ENCODE measurements around the gene DTD2. TPM values are rescaled to one million over a fixed set of nuclear protein-coding genes. Genes with fewer than 3 reads are reported as not detected.

Gene DTD2
- total and polyA plus RNA-seq, 2 donors (not counting 1 experiment from before 2014, with no cell fraction given), result 11.9 to 14.1 TPM

GRCh38 chr14:31484754-31485153 lies 27.4 kb upstream of the DTD2 start:
- Mint-ChIP-seq H3K27ac (no peak overlapping the region), H3K4me3 (no peak overlapping the region), H3K9me3 (ENCODE audit: insufficient read depth) (peaks cover 2% of the 10 kb centered on the region), H3K4me1 (peaks cover 26% of the 10 kb centered on the region), H3K27me3 (peaks cover 5% of the 10 kb centered on the region)
- ChIA-PET POLR2A (no interaction called here), CTCF (interaction anchor here (0.6 kb wide), 1 partner anchor 813 kb away, joined by 3 read pairs; no protein-coding TSS in a partner anchor)
- 6% methylated on average over 1 of the region's 3 CpGs for WGBS (ENCODE audit: insufficient coverage)
- Histone ChIP-seq H3K79me2 (ENCODE audit: control insufficient read depth, insufficient read depth, low read length) (no peaks in the 10 kb centered on the region), H3K4me3 (ENCODE audit: control extremely low read depth in 1 of 5, extremely low read depth in 1 of 5, insufficient read depth in 1 of 5, low read depth in 2 of 5, low read length in 4 of 5) (no peak overlapping the region), H3K27ac (ENCODE audit: low read length in 2 of 2) (no peak overlapping the region), H3K4me2 (replicated peaks; ENCODE audit: low read depth, low read length, poor library complexity, severe bottlenecking) (no peak overlapping the region), H3K27me3 (replicated peaks in 1 of 4; ENCODE audit: control extremely low read depth in 1 of 4, control insufficient read depth in 3 of 4, insufficient read depth in 4 of 4, low read length in 3 of 4) (no peaks in the 10 kb centered on the region), H3K36me3 (replicated peaks in 1 of 2; ENCODE audit: control extremely low read depth in 1 of 2, control insufficient read depth in 1 of 2, extremely low read depth in 1 of 2, insufficient read depth in 2 of 2, low read length in 1 of 2) (no peaks in the 10 kb centered on the region), H3K4me1 (ENCODE audit: control insufficient read depth in 2 of 2, insufficient read depth in 2 of 2, low read length in 2 of 2) (peaks cover 18 to 22% of the 10 kb centered on the region in 2 donors), H4K20me1 (ENCODE audit: control insufficient read depth, insufficient read depth, low read length, poor library complexity, severe bottlenecking) (no peaks in the 10 kb centered on the region), H3K9ac (ENCODE audit: low read length) (no peak overlapping the region), H3K9me3 (ENCODE audit: control extremely low read depth in 1 of 3, control insufficient read depth in 2 of 3, insufficient read depth in 1 of 3, low read length in 2 of 3) (peaks cover 0 to 3% (median 0%) of the 10 kb centered on the region in 3 donors), H2AFZ (ENCODE audit: insufficient read depth, low read depth, low read length, poor library complexity, severe bottlenecking) (no peak overlapping the region)
- intact Hi-C loops (cut with micrococcal nuclease), result no loop called here
- no peak for ATAC-seq (ENCODE audit: low read depth)
- TF ChIP-seq CTCF (IDR thresholded peaks at IDR 0.05) (no peak), EZH2 (IDR thresholded peaks at IDR 0.05; ENCODE audit: borderline replicate concordance, insufficient read depth, low read depth, low read length, poor library complexity, severe bottlenecking) (no peak)
- DNase-seq, result no peak

- Mint-ChIP-seq H3K9me3 (ENCODE audit: insufficient read depth) (no peaks in the 10 kb centered on the region), H3K27ac (no peak overlapping the region), H3K4me3 (no peak overlapping the region), H3K4me1 (no peaks in the 10 kb centered on the region), H3K27me3 (peaks cover 5% of the 10 kb centered on the region)
- no peaks in the 10 kb centered on the region for H3K9me3 ChIP-seq (ENCODE audit: control extremely low read depth in 1 of 3, control insufficient read depth in 2 of 3, insufficient read depth in 1 of 3, low read length in 2 of 3)
- no peak for TF ChIP-seq CTCF (IDR thresholded peaks at IDR 0.05)
- TF ChIP-seq EZH2 (IDR thresholded peaks at IDR 0.05; ENCODE audit: borderline replicate concordance, insufficient read depth, low read depth, low read length, poor library complexity, severe bottlenecking), result no peak
- H3K27me3 ChIP-seq (replicated peaks in 1 of 4; ENCODE audit: control extremely low read depth in 1 of 4, control insufficient read depth in 3 of 4, insufficient read depth in 4 of 4, low read length in 3 of 4), result peaks cover 0 to 3% (median 0%) of the 10 kb centered on the region in 4 experiments
- no peaks in the 10 kb centered on the region for H4K20me1 ChIP-seq (ENCODE audit: control insufficient read depth, insufficient read depth, low read length, poor library complexity, severe bottlenecking)
- DNase-seq, result no peak
- no peak overlapping the region for H3K4me3 ChIP-seq (ENCODE audit: control extremely low read depth in 1 of 5, extremely low read depth in 1 of 5, insufficient read depth in 1 of 5, low read depth in 2 of 5, low read length in 4 of 5)
- H3K79me2 ChIP-seq (ENCODE audit: control insufficient read depth, insufficient read depth, low read length), result no peaks in the 10 kb centered on the region
- H3K36me3 ChIP-seq (replicated peaks in 1 of 2; ENCODE audit: control extremely low read depth in 1 of 2, control insufficient read depth in 1 of 2, extremely low read depth in 1 of 2, insufficient read depth in 2 of 2, low read length in 1 of 2), result no peaks in the 10 kb centered on the region
- intact Hi-C loops (cut with micrococcal nuclease), result no loop called here
- H3K4me2 ChIP-seq (replicated peaks; ENCODE audit: low read depth, low read length, poor library complexity, severe bottlenecking), result no peak overlapping the region
- H3K27ac ChIP-seq (ENCODE audit: low read length in 2 of 2), result no peak overlapping the region
- H3K9ac ChIP-seq (ENCODE audit: low read length), result no peak overlapping the region
- ChIA-PET POLR2A (no interaction called here), CTCF (no interaction called here)
- H2AFZ ChIP-seq (ENCODE audit: insufficient read depth, low read depth, low read length, poor library complexity, severe bottlenecking), result no peak overlapping the region
- no peaks in the 10 kb centered on the region for H3K4me1 ChIP-seq (ENCODE audit: control insufficient read depth in 2 of 2, insufficient read depth in 2 of 2, low read length in 2 of 2)
- no peak for ATAC-seq (ENCODE audit: low read depth)
- no CpG with 5 or more reads among the region's 4 CpGs for WGBS (ENCODE audit: insufficient coverage)
Measured at GRCh38 chr14:31480156-31480555, 22.9 kb upstream of the DTD2 start.

Measured in B cell (primary cell).